ENCODE measurements around the gene ACTR2.

- TF ChIP-seq FOXK1 (CRISPR knock-in tag; IDR thresholded peaks at IDR 0.05; ENCODE audit: borderline replicate concordance) (no peak), GATAD2A (IDR thresholded peaks at IDR 0.05) (no peak)
- TF ChIP-seq, protein P1, sequence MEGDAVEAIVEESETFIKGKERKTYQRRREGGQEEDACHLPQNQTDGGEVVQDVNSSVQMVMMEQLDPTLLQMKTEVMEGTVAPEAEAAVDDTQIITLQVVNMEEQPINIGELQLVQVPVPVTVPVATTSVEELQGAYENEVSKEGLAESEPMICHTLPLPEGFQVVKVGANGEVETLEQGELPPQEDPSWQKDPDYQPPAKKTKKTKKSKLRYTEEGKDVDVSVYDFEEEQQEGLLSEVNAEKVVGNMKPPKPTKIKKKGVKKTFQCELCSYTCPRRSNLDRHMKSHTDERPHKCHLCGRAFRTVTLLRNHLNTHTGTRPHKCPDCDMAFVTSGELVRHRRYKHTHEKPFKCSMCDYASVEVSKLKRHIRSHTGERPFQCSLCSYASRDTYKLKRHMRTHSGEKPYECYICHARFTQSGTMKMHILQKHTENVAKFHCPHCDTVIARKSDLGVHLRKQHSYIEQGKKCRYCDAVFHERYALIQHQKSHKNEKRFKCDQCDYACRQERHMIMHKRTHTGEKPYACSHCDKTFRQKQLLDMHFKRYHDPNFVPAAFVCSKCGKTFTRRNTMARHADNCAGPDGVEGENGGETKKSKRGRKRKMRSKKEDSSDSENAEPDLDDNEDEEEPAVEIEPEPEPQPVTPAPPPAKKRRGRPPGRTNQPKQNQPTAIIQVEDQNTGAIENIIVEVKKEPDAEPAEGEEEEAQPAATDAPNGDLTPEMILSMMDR (IDR thresholded peaks at IDR 0.05 in 2 of 3, conservative IDR thresholded peaks at IDR 0.05 in 1 of 3; ENCODE audit: insufficient read depth in 2 of 3, low read depth in 1 of 3, low read length in 3 of 3): no peak
These were observed 14.6 kb upstream of the ACTR2 start for GRCh38 chr2:65213035-65213434.

All from K562 (cell line).